ENCODE measurements around the gene NFIX. TPM values are rescaled to one million over a fixed set of nuclear protein-coding genes. Genes with fewer than 3 reads are reported as not detected.

The NFIX gene
- total and polyA plus RNA-seq, 2 of the 13 experiments (the other 11 are each of a cell fraction or from before 2014, with no cell fraction given): 3.4 to 5.4 TPM

- TF ChIP-seq FOXJ3 (CRISPR knock-in tag; IDR thresholded peaks at IDR 0.05; ENCODE audit: borderline replicate concordance) (peak; percentile 59; the same call in 1 of the 2 replicates), PPARG (CRISPR knock-in tag; conservative IDR thresholded peaks at IDR 0.05) (peak; percentile 65), ZNF510 (CRISPR knock-in tag; IDR thresholded peaks at IDR 0.05; ENCODE audit: low read depth) (no peak), FUBP1 (CRISPR knock-in tag; IDR thresholded peaks at IDR 0.05; ENCODE audit: borderline replicate concordance) (no peak), ZNF770 (CRISPR knock-in tag; IDR thresholded peaks at IDR 0.05) (no peak; the same call in 1 of the 2 replicates), ZNF773 (CRISPR knock-in tag; IDR thresholded peaks at IDR 0.05; ENCODE audit: borderline replicate concordance) (no peak), ZNF143 (CRISPR knock-in tag; IDR thresholded peaks at IDR 0.05) (peak; percentile 35; the same call in 1 of the 2 replicates), STAT6 (CRISPR knock-in tag; IDR thresholded peaks at IDR 0.05; ENCODE audit: borderline replicate concordance) (no peak), GTF2F1 (IDR thresholded peaks at IDR 0.05; ENCODE audit: low read length) (no peak), SAP130 (CRISPR knock-in tag; IDR thresholded peaks at IDR 0.05; ENCODE audit: low read depth) (peak; percentile 78), BATF2 (CRISPR knock-in tag; IDR thresholded peaks at IDR 0.05) (no peak), SATB2 (CRISPR knock-in tag; IDR thresholded peaks at IDR 0.05) (no peak), ZNF451 (CRISPR knock-in tag; IDR thresholded peaks at IDR 0.05) (no peak), RXRA (CRISPR knock-in tag; IDR thresholded peaks at IDR 0.05) (peak; percentile 63; the same call in 1 of the 2 replicates), JUN (CRISPR knock-in tag; IDR thresholded peaks at IDR 0.05) (no peak), NFRKB (IDR thresholded peaks at IDR 0.05) (no peak), ZNF180 (CRISPR knock-in tag; IDR thresholded peaks at IDR 0.05; ENCODE audit: borderline replicate concordance, low read depth) (no peak), MAZ (IDR thresholded peaks at IDR 0.05; ENCODE audit: borderline replicate concordance, low read depth, low read length) (no peak), MAZ (CRISPR knock-in tag; IDR thresholded peaks at IDR 0.05; ENCODE audit: low read depth) (peak; percentile 69)
Measured at GRCh38 chr19:13060964-13061927, 66.0 kb downstream of the NFIX start (continued).
